Osteocyte (in vitro differentiated cells): Measurements from ENCODE around the gene OPN1MW. TPM values are rescaled to one million over a fixed set of nuclear protein-coding genes. Genes with fewer than 3 reads are reported as not detected.
"Not testable (repeated sequence)": the region's sequence is repeated elsewhere in the genome, so short reads cannot be mapped to it uniquely, and the experiment has no call there.

Source experiments
- DNase-seq: peaks from one replicate; pipeline ENCODE4 v3.0.0; 2021; ENCODE audit warnings: mixed read lengths; ENCODE audit not compliant: unreplicated experiment; ENCODE audit errors: extremely low spot score
- H3K27ac Mint-ChIP-seq: one replicate; pipeline ENCODE4 v1.8.0; 2021; ENCODE audit warnings: mild to moderate bottlenecking, mixed read lengths; ENCODE audit not compliant: unreplicated experiment
- H3K27me3 Mint-ChIP-seq: one replicate; pipeline ENCODE4 v1.8.0; 2021; ENCODE audit warnings: mixed read lengths; ENCODE audit not compliant: unreplicated experiment
- H3K36me3 Mint-ChIP-seq: one replicate; pipeline ENCODE4 v1.8.0; 2021; ENCODE audit warnings: mixed read lengths; ENCODE audit not compliant: unreplicated experiment
- H3K4me1 Mint-ChIP-seq: one replicate; pipeline ENCODE4 v1.8.0; 2021; ENCODE audit warnings: mixed read lengths; ENCODE audit not compliant: unreplicated experiment
- H3K4me3 Mint-ChIP-seq: one replicate; pipeline ENCODE4 v1.8.0; 2021; ENCODE audit warnings: mild to moderate bottlenecking, moderate library complexity, mixed read lengths; ENCODE audit not compliant: unreplicated experiment
- H3K9me3 Mint-ChIP-seq: one replicate; pipeline ENCODE4 v1.8.0; 2021; ENCODE audit warnings: mixed read lengths; ENCODE audit not compliant: unreplicated experiment
- total RNA-seq: library from RNA; stranded (reverse); gene quantifications from 2 replicates; pipeline ENCODE4 v1.2.1, GENCODE V29; 2021

The OPN1MW gene
- total RNA-seq, 1 donor from 2014 or later, result not detected

GRCh38 chrX:154231443-154231842 is 49.0 kb downstream of the OPN1MW start:
- not testable (repeated sequence) for H3K9me3 Mint-ChIP-seq, H3K36me3 Mint-ChIP-seq, H3K27ac Mint-ChIP-seq, H3K27me3 Mint-ChIP-seq, DNase-seq, H3K4me1 Mint-ChIP-seq, H3K4me3 Mint-ChIP-seq

GRCh38 chrX:154233620-154234019 is 51.2 kb downstream of the OPN1MW start:
- DNase-seq, H3K4me3 Mint-ChIP-seq, H3K36me3 Mint-ChIP-seq, H3K27ac Mint-ChIP-seq, H3K4me1 Mint-ChIP-seq, H3K27me3 Mint-ChIP-seq, H3K9me3 Mint-ChIP-seq: not testable (repeated sequence)

- not testable (repeated sequence) for H3K27ac Mint-ChIP-seq
- peak; percentile 79 for DNase-seq
Observed at GRCh38 chrX:154238939-154239559, 56.7 kb downstream of the OPN1MW start.

GRCh38 chrX:154239982-154240503 is 57.6 kb downstream of the OPN1MW start:
- not testable (repeated sequence) for H3K27ac Mint-ChIP-seq, H3K4me1 Mint-ChIP-seq, H3K4me3 Mint-ChIP-seq, H3K36me3 Mint-ChIP-seq, H3K27me3 Mint-ChIP-seq, H3K9me3 Mint-ChIP-seq
- DNase-seq, result peak; percentile 68

More at GRCh38 chrX:154238939-154239559, 56.7 kb downstream of the OPN1MW start:
- not testable (repeated sequence) for H3K9me3 Mint-ChIP-seq, H3K27me3 Mint-ChIP-seq, H3K4me1 Mint-ChIP-seq, H3K36me3 Mint-ChIP-seq, H3K4me3 Mint-ChIP-seq

Other genes with a start within 250 kb of the OPN1MW start
- 94.1 and 96.6 TPM in 2 replicates for gene NAA10, start 247.6 kb upstream of the OPN1MW start, total RNA-seq
- 18.7 and 18.9 TPM in 2 replicates for gene RENBP, start 238.0 kb upstream of the OPN1MW start, total RNA-seq
- 73.7 and 74.8 TPM in 2 replicates for gene HCFC1, start 210.8 kb upstream of the OPN1MW start, total RNA-seq
- 19.2 and 19.3 TPM in 2 replicates for gene TMEM187, start 209.8 kb upstream of the OPN1MW start, total RNA-seq
- 72.4 and 74.2 TPM in 2 replicates for gene IRAK1, start 162.7 kb upstream of the OPN1MW start, total RNA-seq
- gene MECP2, start 84.9 kb upstream of the OPN1MW start, total RNA-seq, result 43.7 and 44.6 TPM in 2 replicates
- not detected in 2 replicates for gene OPN1LW, start 38.4 kb upstream of the OPN1MW start, total RNA-seq
- gene OPN1MW2, start 37.2 kb downstream of the OPN1MW start, total RNA-seq, result not detected in 2 replicates
- not detected in 2 replicates for gene OPN1MW3, start 75.0 kb downstream of the OPN1MW start, total RNA-seq
- gene TEX28, start 112.5 kb downstream of the OPN1MW start, total RNA-seq, result not detected in 2 replicates
- gene TKTL1, start 113.2 kb downstream of the OPN1MW start, total RNA-seq, result not detected in 2 replicates
- gene FLNA, start 192.0 kb downstream of the OPN1MW start, total RNA-seq, result 2,024 and 2,203 TPM in 2 replicates
- 68.9 and 73.1 TPM in 2 replicates for gene EMD, start 196.7 kb downstream of the OPN1MW start, total RNA-seq
- 2,857 and 2,892 TPM in 2 replicates for gene RPL10, start 215.8 kb downstream of the OPN1MW start, total RNA-seq
- 27.9 and 28.1 TPM in 2 replicates for gene DNASE1L1, start 226.7 kb downstream of the OPN1MW start, total RNA-seq
- 46.2 and 47.3 TPM in 2 replicates for gene TAFAZZIN, start 228.9 kb downstream of the OPN1MW start, total RNA-seq
- 144 and 153 TPM in 2 replicates for gene ATP6AP1, start 246.1 kb downstream of the OPN1MW start, total RNA-seq